Stomach (tissue), 9 donors: ENCODE data around the gene BCAS3. TPM values are rescaled to one million over a fixed set of nuclear protein-coding genes. Genes with fewer than 3 reads are reported as not detected.

ENCODE experiments used
- DNase-seq, 2 donors: peaks; one replicate each; pipeline versions ENCODE4 v3.0.0 to v3.0.0-alpha.2; 2013 to 2019
- H3K27ac ChIP-seq, 5 donors: fragments of 200-600 bp in 4 of 5; sonication (generic) in 4 of 5; one replicate each; pipeline ENCODE4 v1.5.1; 2013 to 2019; ENCODE audit warnings: mild to moderate bottlenecking in 1 of 5, moderate library complexity in 1 of 5
- H3K27me3 ChIP-seq, 3 donors: fragments of 200-600 bp; sonication (generic); one replicate each; pipeline ENCODE4 v1.5.1; 2017 to 2019; ENCODE audit warnings: mixed run types in 1 of 3
- H3K36me3 ChIP-seq, 4 donors: fragments of 200-600 bp; sonication (generic); 1 replicate in 3 of 4; 2 replicates in 1 of 4; pipeline ENCODE4 v1.5.1; 2016 to 2019
- H3K4me1 ChIP-seq, 4 donors: fragments of 200-600 bp; sonication (generic); one replicate each; pipeline ENCODE4 v1.5.1; 2016 to 2019
- H3K4me3 ChIP-seq, 4 donors: fragments of 200-600 bp; sonication (generic) in 3 of 4; one replicate each; pipeline ENCODE4 v1.5.1; 2016 to 2019; ENCODE audit warnings: mild to moderate bottlenecking in 1 of 4
- H3K9me3 ChIP-seq, 4 donors: fragments of 200-600 bp; sonication (generic); one replicate each; pipeline ENCODE4 v1.5.1; 2016 to 2019
- CTCF ChIP-seq, 7 experiments: fragments of 450-650 bp in 4 of 7; fragments of 200-600 bp in 3 of 7; sonication (generic) in 3 of 7; IDR thresholded peaks; one replicate each; pipeline ENCODE4 v1.5.1; 2016 to 2019; ENCODE audit warnings: antibody characterized with exemption in 7 of 7, control low read depth in 2 of 7, mild to moderate bottlenecking in 1 of 7
- EP300 ChIP-seq: sonication (generic); formaldehyde crosslinking; IDR thresholded peaks from one replicate; pipeline ENCODE4 v1.6.1; 2017; ENCODE audit warnings: antibody characterized with exemption
- POLR2A ChIP-seq, 4 donors: fragments of 450-650 bp; IDR thresholded peaks; one replicate each; pipeline ENCODE4 v1.6.1; 2016; ENCODE audit warnings: antibody characterized with exemption in 4 of 4, control low read depth in 2 of 4, mild to moderate bottlenecking in 1 of 4, moderate library complexity in 1 of 4
- POLR2AphosphoS5 ChIP-seq, 3 donors: sonication (generic); formaldehyde crosslinking; IDR thresholded peaks; one replicate each; pipeline ENCODE4 v1.6.1; 2016; ENCODE audit warnings: antibody characterized with exemption in 3 of 3
- whole genome bisulfite sequencing, 5 donors: extraction: QIAGEN DNeasy Blood & Tissue Kit in 3 of 5; methylation state at CpG; one replicate each; pipeline versions ENCODE4 v1.1.5 to v1.1.7; 2013 to 2018; 5-methylcytosine and 5-hydroxymethylcytosine counted together
- intact Hi-C: fragments of 100-400 bp; cut with DNase I; formaldehyde crosslinking; loops from one replicate; pipeline ENCODE4 v1.15.1; 2023; ENCODE audit warnings: low total_unique reads
- polyA plus RNA-seq, 3 donors: library from polyadenylated mRNA; stranded (reverse); fragments of 200-250 nt; gene quantifications; one replicate each; pipeline ENCODE4 v1.2.3, GENCODE V29; 2013
- total RNA-seq, 5 donors: library from RNA; depleted of rRNA; stranded (reverse); fragments of >200 nt; gene quantifications; one replicate each; pipeline versions ENCODE4 v1.1.0 to v1.2.3, GENCODE V29; 2014 to 2016
- donor health status: healthy with polysubstance abuse.
- donor health status: Bipolar disorder and iron deficiency.
- donor health status: healthy.

The BCAS3 gene
- total and polyA plus RNA-seq, 8 donors, result 4.9 to 150 (median 25.3) TPM

DNA sequence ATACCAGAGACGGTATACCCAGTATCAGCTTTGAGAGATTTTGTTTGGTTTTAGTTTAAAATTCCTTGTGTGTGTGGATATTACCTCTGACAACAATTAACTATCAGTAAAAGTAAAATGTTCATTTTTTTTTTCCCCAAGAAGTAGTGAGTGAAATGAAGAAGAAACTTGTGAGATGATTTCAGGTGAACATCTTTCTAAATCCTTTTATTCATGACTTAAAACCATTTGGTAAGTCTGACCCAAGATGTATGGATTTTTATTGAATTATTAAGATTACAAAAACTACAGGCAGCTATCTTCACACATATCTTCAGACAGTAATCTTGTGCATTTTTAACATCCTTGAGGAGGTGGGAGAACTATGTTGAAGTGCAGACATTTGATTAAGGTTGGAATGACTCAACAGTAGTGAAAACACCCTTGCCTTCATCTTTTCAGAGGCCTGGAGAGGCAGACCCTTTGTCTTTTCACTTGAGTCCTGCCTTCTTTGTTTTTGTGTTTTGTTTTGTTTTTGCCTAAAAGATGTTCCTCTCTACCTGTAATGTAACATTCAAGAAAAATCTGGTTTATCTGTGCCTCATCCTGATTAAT is 481.7 kb downstream of the BCAS3 start:
- no peak for TF ChIP-seq POLR2A (IDR thresholded peaks at IDR 0.05)
- TF ChIP-seq POLR2AphosphoS5 (IDR thresholded peaks at IDR 0.05), result no peak
- no peak for TF ChIP-seq EP300
- no peak for TF ChIP-seq CTCF (IDR thresholded peaks at IDR 0.05)
- DNase-seq, result no peak
- intact Hi-C loops, result no loop called here
- no peaks in the 10 kb centered on the region for H3K9me3 ChIP-seq
- no peak overlapping the region for H3K4me3 ChIP-seq
- 82 to 89% (median 84%) methylated on average over 1 of the region's 1 CpG for WGBS, 5 donors
- H3K36me3 ChIP-seq, result no peaks in the 10 kb centered on the region
- no peak overlapping the region for H3K27ac ChIP-seq
- H3K27me3 ChIP-seq, result no peaks in the 10 kb centered on the region
- H3K4me1 ChIP-seq, result peaks cover 0 to 25% (median 9%) of the 10 kb centered on the region in 4 donors

- Histone ChIP-seq H3K27ac (no peak overlapping the region), H3K27me3 (no peaks in the 10 kb centered on the region), H3K9me3 (no peaks in the 10 kb centered on the region), H3K36me3 (no peaks in the 10 kb centered on the region), H3K4me1 (peaks cover 0 to 25% (median 9%) of the 10 kb centered on the region in 4 donors), H3K4me3 (no peak overlapping the region)
- WGBS, 5 donors, result 88 to 95% (median 93%) methylated on average over 4 of the region's 4 CpGs
- intact Hi-C loops, result no loop called here
- DNase-seq, result no peak
- no peak for TF ChIP-seq EP300
- no peak for TF ChIP-seq CTCF (IDR thresholded peaks at IDR 0.05)
- no peak for TF ChIP-seq POLR2AphosphoS5 (IDR thresholded peaks at IDR 0.05)
- TF ChIP-seq POLR2A (IDR thresholded peaks at IDR 0.05), result no peak
Measured at GRCh38 chr17:61160204-61160603, 482.6 kb downstream of the BCAS3 start.

- DNase-seq, result no peak
- H3K4me3 ChIP-seq, result no peak overlapping the region
- WGBS, 5 donors, result 73 to 83% (median 79%) methylated on average over 2 of the region's 2 CpGs
- H3K27ac ChIP-seq, result no peak overlapping the region
- intact Hi-C loops, result no loop called here
- no peaks in the 10 kb centered on the region for H3K9me3 ChIP-seq
- H3K27me3 ChIP-seq, result no peaks in the 10 kb centered on the region
- no peaks in the 10 kb centered on the region for H3K36me3 ChIP-seq
- H3K4me1 ChIP-seq, result peaks cover 0 to 25% (median 9%) of the 10 kb centered on the region in 4 donors
- TF ChIP-seq POLR2AphosphoS5 (IDR thresholded peaks at IDR 0.05), result no peak
- no peak for TF ChIP-seq EP300
- no peak for TF ChIP-seq CTCF (IDR thresholded peaks at IDR 0.05)
- TF ChIP-seq POLR2A (IDR thresholded peaks at IDR 0.05), result no peak
Measured at GRCh38 chr17:61160789-61161445, 483.3 kb downstream of the BCAS3 start.

DNA sequence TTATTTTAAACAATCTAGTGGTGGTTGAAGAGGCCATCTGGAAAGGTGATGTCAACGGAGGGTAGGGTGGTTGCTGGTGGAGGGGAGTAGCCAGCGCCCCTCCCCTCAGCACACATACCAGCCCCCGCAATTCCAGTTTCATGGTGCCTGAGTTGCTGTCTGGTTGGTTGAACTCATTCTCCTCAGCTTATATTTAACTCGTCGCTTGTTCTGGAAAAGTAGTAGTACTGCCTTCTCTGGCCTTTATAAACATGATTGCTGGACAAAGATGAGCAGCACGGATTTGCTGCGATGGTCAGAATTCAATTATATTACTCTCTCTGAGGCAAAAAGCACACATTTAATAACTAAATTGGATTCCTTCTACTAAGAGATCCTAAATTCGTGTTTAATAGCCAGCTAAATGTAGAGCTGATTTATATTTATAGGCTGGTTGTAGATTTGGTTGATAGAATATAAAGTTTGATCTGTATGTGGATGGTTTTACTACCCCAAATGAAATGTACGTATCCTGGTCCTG is 484.0 kb downstream of the BCAS3 start:
- H3K27me3 ChIP-seq, result no peaks in the 10 kb centered on the region
- no peaks in the 10 kb centered on the region for H3K36me3 ChIP-seq
- H3K4me1 ChIP-seq, result peaks cover 0 to 19% (median 9%) of the 10 kb centered on the region in 4 donors
- no peak overlapping the region for H3K27ac ChIP-seq
- 87 to 93% (median 89%) methylated on average over 9 of the region's 9 CpGs for WGBS, 5 donors
- TF ChIP-seq EP300 (no peak), POLR2AphosphoS5 (IDR thresholded peaks at IDR 0.05) (no peak), CTCF (IDR thresholded peaks at IDR 0.05) (no peak), POLR2A (IDR thresholded peaks at IDR 0.05) (no peak)
- intact Hi-C loops, result no loop called here
- H3K9me3 ChIP-seq, result no peaks in the 10 kb centered on the region
- DNase-seq, result no peak
- H3K4me3 ChIP-seq, result no peak overlapping the region
